HG03175 (cell line): ENCODE results near the gene WASL.
A peak's percentile ranks its signal among the peaks of the same experiment; 100 is the strongest.

Experiments
- ATAC-seq: cut with Tn5 transposase; IDR thresholded peaks from one replicate; pipeline ENCODE4 v1.9.1; 2021; ENCODE audit warnings: mild to moderate bottlenecking, moderate library complexity; ENCODE audit not compliant: unreplicated experiment

WASL gene

GRCh38 chr7:123695944-123696677 is 52.7 kb downstream of the WASL start:
- ATAC-seq = no peak

GRCh38 chr7:123692471-123692877 is 56.3 kb downstream of the WASL start:
- ATAC-seq = no peak

- ATAC-seq = no peak
Measured at GRCh38 chr7:123690550-123690949, 58.3 kb downstream of the WASL start.

- no peak for ATAC-seq
Measured at GRCh38 chr7:123689250-123689649, 59.6 kb downstream of the WASL start.

GRCh38 chr7:123687727-123688126 is 61.1 kb downstream of the WASL start:
- ATAC-seq = no peak

GRCh38 chr7:123687161-123687560 is 61.6 kb downstream of the WASL start:
- ATAC-seq = no peak

GRCh38 chr7:123682690-123683089 is 66.1 kb downstream of the WASL start:
- peak; percentile 58 for ATAC-seq

GRCh38 chr7:123681561-123681960 is 67.2 kb downstream of the WASL start:
- no peak for ATAC-seq

- ATAC-seq = no peak
Measured at GRCh38 chr7:123680580-123680979, 68.2 kb downstream of the WASL start.

- ATAC-seq = no peak
Measured at GRCh38 chr7:123679614-123680013, 69.2 kb downstream of the WASL start.

- ATAC-seq = no peak
Measured at GRCh38 chr7:123677061-123677715, 71.6 kb downstream of the WASL start.

- no peak for ATAC-seq
Measured at GRCh38 chr7:123675181-123675473, 73.7 kb downstream of the WASL start.

GRCh38 chr7:123674399-123675180 is 74.2 kb downstream of the WASL start:
- ATAC-seq = no peak

- ATAC-seq = no peak
Measured at GRCh38 chr7:123673752-123674398, 74.9 kb downstream of the WASL start.

GRCh38 chr7:123673137-123673732 is 75.6 kb downstream of the WASL start:
- ATAC-seq = no peak

- ATAC-seq = no peak
Measured at GRCh38 chr7:123669485-123669884, 79.3 kb downstream of the WASL start.

GRCh38 chr7:123666492-123666891 is 82.3 kb downstream of the WASL start:
- ATAC-seq = no peak

GRCh38 chr7:123665896-123666295 is 82.9 kb downstream of the WASL start:
- ATAC-seq = no peak

- no peak for ATAC-seq
Measured at GRCh38 chr7:123665157-123665556, 83.6 kb downstream of the WASL start.

- ATAC-seq = no peak
Measured at GRCh38 chr7:123663200-123663599, 85.6 kb downstream of the WASL start.

GRCh38 chr7:123662755-123663154 is 86.0 kb downstream of the WASL start:
- no peak for ATAC-seq
